ENCODE data around the gene FGF22.

DNA sequence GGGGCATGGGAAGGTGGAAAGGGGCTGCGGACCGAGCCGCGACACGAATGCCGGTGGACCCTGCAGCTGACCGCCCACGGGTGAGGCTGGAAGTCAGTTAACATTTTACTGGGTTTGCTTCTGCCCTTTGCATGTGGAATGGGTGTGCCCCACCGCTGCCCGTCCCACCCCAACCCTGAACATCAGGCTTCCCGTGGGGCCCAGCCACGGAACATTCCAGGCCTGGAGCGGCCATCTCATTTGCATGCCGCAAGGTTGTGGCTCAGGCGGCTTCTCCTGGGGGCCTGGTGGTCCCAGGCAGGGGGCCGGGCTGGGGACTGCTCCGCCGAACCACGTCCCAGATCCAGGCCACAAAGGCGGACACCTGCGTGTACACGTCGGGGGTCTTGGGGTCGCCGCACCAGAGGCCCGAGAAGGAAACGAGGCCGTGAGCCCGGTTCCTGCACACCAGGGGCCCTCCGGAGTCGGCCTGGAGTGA is 45.8 kb downstream of the FGF22 start:
- TF ChIP-seq, protein P1, sequence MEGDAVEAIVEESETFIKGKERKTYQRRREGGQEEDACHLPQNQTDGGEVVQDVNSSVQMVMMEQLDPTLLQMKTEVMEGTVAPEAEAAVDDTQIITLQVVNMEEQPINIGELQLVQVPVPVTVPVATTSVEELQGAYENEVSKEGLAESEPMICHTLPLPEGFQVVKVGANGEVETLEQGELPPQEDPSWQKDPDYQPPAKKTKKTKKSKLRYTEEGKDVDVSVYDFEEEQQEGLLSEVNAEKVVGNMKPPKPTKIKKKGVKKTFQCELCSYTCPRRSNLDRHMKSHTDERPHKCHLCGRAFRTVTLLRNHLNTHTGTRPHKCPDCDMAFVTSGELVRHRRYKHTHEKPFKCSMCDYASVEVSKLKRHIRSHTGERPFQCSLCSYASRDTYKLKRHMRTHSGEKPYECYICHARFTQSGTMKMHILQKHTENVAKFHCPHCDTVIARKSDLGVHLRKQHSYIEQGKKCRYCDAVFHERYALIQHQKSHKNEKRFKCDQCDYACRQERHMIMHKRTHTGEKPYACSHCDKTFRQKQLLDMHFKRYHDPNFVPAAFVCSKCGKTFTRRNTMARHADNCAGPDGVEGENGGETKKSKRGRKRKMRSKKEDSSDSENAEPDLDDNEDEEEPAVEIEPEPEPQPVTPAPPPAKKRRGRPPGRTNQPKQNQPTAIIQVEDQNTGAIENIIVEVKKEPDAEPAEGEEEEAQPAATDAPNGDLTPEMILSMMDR (IDR thresholded peaks at IDR 0.05): no peak
- TF ChIP-seq POLR2A (IDR thresholded peaks at IDR 0.05): no peak
